ENCODE results near the gene TUBGCP6. TPM values are rescaled to one million over a fixed set of nuclear protein-coding genes. Genes with fewer than 3 reads are reported as not detected.
"Not testable (repeated sequence)": the region's sequence is repeated elsewhere in the genome, so short reads cannot be mapped to it uniquely, and the experiment has no call there.

The TUBGCP6 gene
- total RNA-seq, 1 donor from 2014 or later: 51.7 TPM

DNA sequence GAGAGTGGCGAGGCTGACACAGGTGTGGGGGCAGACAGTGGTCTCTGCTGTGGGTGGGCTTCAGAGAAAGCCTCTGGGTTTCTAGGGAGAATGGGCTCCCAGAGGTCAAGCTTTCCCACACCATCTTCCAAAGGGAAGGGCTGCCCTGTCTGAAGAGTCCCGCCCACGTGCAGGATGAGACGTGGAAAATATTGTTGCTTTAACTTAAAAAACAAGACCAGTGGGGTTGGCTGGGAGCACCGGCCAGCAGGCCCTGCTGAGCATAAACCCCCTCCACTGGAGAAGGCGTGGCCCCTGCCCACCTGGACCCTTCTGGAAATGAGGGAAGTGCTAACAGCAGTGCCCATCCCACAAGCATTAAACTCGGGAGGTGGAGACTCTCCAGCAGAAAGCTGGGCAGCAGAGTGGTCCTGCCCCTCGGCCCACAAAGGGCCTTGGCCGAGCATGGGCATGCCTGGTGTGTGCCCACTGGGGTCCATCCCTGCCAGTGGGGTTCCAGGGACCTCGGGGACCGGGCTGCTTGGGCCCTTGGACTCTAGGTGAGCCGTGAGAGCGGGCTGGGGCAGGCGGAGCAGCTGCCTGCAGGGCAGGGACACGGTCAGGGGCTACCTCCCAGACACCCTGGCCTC lies 28.7 kb downstream of the TUBGCP6 start:
- Mint-ChIP-seq H3K4me1 (peaks cover 8% of the 10 kb centered on the region), H3K27me3 (no peaks in the 10 kb centered on the region), H3K36me3 (ENCODE audit: low read depth) (peaks cover 41% of the 10 kb centered on the region), H3K9me3 (no peaks in the 10 kb centered on the region), H3K27ac (no peak overlapping the region), H3K4me3 (no peak overlapping the region)
- intact Hi-C loops (cut with micrococcal nuclease): no loop called here
- DNase-seq: no peak

DNA sequence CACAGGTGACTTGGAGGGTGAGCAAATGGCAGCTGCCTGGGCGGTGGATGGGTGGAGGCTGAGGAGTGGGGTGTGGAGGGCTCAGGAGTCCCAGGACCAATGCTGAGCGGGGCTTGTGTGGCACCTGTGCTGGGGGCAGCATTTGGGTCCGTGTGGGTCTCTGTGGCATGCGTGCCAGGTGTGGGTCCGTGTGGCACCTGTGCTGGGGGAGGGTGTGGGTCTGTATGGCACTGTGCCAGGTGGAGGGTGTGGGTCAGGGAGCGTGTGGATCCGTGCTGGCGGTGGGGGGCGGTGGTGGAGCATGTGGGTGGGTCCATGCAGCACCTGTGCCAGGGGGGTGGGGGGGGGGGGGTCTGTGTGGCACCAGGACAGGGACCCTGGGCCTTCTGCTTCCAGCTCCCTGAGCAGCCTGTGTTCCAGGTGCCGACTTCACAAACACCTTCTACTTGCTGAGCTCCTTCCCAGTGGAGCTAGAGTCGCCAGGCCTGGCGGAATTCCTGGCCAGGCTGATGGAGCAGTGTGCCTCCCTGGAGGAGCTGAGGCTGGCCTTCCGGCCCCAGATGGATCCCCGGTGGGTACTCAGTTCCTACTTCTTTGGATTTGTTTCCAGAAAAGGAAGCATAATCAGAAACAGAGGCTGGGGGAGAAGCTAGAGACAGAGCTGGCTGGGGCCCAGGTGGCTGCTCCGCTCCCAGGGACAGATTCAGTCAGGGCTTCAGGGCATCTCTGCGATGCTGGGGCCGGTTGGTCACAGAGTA lies 29.3 kb downstream of the TUBGCP6 start:
- Mint-ChIP-seq H3K27me3 (no peaks in the 10 kb centered on the region), H3K36me3 (ENCODE audit: low read depth) (peaks cover 41% of the 10 kb centered on the region), H3K27ac (peak overlapping the region; percentile 20), H3K9me3 (no peaks in the 10 kb centered on the region), H3K4me1 (peaks cover 9% of the 10 kb centered on the region), H3K4me3 (no peak overlapping the region)
- DNase-seq: no peak
- intact Hi-C loops (cut with micrococcal nuclease): no loop called here

DNA sequence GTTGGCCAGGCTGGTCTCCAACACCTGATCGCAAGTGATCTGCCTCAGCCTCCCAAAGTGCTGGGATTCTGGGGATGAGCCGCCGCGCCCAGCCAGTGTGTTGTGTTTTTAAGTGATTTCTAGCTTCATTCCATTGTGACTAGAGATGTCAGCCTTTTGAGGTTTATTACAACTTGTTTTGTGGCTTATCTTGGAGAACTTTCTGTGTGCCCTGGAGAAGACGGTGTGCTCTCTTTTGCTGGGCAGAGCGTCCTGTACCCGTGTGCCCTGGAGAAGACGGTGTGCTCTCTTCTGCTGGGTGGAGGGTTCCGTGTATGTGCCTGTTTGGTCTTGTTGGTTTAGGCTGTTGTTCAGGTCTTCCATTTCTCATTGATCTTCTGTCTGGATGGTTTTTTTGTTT lies 31.6 kb downstream of the TUBGCP6 start:
- no peak for DNase-seq
- intact Hi-C loops (cut with micrococcal nuclease): no loop called here
- Mint-ChIP-seq H3K27me3 (no peaks in the 10 kb centered on the region), H3K36me3 (ENCODE audit: low read depth) (peaks cover 37% of the 10 kb centered on the region), H3K9me3 (no peaks in the 10 kb centered on the region), H3K27ac (peak overlapping the region; percentile 32), H3K4me1 (peaks cover 12% of the 10 kb centered on the region), H3K4me3 (no peak overlapping the region)

DNA sequence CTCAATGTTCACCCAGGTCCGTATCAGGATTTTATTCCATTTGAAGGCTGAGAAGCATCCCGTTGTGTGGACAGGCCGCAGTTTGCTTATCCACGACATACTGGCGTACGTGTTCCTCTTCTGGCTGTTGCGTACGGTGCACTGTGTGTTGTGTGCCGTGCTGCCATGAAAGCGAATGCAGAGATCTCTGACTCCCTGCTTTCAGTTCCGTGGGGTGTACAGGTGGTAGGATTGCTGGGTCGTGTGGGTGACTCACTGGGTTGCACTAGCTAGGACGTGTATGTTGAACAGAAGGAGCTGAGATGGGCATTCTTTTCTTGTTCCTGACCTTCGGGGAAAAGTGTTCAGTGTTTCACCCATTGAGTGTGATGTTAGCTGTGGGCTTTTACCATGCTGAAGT lies 33.7 kb downstream of the TUBGCP6 start:
- intact Hi-C loops (cut with micrococcal nuclease): no loop called here
- Mint-ChIP-seq H3K4me3 (no peak overlapping the region), H3K9me3 (no peaks in the 10 kb centered on the region), H3K4me1 (peaks cover 12% of the 10 kb centered on the region), H3K27me3 (no peaks in the 10 kb centered on the region), H3K36me3 (ENCODE audit: low read depth) (peaks cover 40% of the 10 kb centered on the region), H3K27ac (no peak overlapping the region)
- no peak for DNase-seq

DNA sequence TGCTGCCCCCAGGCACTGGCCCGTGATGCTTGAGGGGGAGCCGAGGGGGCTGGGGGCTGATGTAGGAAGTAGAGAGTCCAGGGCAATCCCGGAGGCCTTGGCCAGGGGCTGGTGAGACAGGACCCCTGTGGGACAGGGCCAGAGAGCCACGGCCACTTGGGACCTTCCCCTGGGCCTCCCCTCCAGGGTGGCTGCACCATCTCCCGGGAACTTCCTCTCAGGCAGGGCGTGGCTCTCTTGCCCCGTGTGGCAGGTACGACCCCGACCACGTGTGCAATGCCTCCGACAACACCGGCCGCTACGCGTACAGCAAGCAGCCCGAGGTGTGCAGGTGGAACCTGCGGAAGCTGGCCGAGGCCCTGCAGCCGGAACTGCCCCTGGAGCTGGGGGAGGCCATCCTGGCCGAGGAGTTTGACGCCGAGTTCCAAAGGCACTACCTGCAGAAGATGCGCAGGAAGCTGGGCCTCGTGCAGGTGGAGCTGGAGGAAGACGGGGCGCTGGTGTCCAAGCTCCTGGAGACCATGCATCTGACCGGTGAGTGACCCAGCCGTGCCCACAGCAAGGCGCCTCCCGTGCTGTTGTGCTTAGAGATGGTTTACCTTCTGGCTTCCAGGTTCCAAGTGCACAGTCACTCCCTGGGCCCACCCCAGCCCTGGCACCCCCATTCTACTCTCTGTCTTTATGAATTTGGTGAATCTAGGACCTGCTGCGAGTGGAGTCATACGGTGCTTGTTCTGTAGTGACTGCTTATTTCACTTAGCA lies 34.3 kb downstream of the TUBGCP6 start:
- Mint-ChIP-seq H3K27ac (no peak overlapping the region), H3K36me3 (ENCODE audit: low read depth) (peaks cover 35% of the 10 kb centered on the region), H3K4me3 (no peak overlapping the region), H3K4me1 (peaks cover 12% of the 10 kb centered on the region), H3K9me3 (no peaks in the 10 kb centered on the region), H3K27me3 (no peaks in the 10 kb centered on the region)
- intact Hi-C loops (cut with micrococcal nuclease): no loop called here
- no peak for DNase-seq

DNA sequence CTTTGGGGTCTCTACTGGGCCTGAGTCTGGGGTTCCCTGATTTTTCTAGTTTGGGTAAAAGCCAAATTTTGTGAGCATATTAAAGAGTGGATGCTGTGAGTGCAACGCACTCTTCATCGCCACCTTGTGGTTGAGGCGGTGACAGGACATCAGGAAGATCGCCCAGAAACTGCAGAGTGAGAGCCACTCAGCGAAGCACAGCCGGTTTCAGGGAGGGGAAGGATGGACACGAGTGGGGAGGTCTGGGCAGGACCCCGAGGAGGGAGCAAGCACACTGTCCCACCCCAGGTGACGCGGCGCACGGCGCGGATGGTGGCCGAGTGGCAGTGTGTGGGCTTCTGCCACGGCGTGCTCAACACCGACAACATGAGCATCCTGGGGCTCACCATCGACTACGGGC lies 34.9 kb downstream of the TUBGCP6 start:
- no peak overlapping the region for H3K27ac Mint-ChIP-seq
- intact Hi-C loops (cut with micrococcal nuclease): loop anchor here (1.0 to 5.0 kb wide), 2 partner anchors 61 to 443 kb away; no protein-coding TSS in a partner anchor
- peak; percentile 91 for DNase-seq
- peaks cover 10% of the 10 kb centered on the region for H3K4me1 Mint-ChIP-seq
- peaks cover 33% of the 10 kb centered on the region for H3K36me3 Mint-ChIP-seq (ENCODE audit: low read depth)
- H3K27me3 Mint-ChIP-seq: no peaks in the 10 kb centered on the region
- no peak overlapping the region for H3K4me3 Mint-ChIP-seq
- H3K9me3 Mint-ChIP-seq: no peaks in the 10 kb centered on the region

DNA sequence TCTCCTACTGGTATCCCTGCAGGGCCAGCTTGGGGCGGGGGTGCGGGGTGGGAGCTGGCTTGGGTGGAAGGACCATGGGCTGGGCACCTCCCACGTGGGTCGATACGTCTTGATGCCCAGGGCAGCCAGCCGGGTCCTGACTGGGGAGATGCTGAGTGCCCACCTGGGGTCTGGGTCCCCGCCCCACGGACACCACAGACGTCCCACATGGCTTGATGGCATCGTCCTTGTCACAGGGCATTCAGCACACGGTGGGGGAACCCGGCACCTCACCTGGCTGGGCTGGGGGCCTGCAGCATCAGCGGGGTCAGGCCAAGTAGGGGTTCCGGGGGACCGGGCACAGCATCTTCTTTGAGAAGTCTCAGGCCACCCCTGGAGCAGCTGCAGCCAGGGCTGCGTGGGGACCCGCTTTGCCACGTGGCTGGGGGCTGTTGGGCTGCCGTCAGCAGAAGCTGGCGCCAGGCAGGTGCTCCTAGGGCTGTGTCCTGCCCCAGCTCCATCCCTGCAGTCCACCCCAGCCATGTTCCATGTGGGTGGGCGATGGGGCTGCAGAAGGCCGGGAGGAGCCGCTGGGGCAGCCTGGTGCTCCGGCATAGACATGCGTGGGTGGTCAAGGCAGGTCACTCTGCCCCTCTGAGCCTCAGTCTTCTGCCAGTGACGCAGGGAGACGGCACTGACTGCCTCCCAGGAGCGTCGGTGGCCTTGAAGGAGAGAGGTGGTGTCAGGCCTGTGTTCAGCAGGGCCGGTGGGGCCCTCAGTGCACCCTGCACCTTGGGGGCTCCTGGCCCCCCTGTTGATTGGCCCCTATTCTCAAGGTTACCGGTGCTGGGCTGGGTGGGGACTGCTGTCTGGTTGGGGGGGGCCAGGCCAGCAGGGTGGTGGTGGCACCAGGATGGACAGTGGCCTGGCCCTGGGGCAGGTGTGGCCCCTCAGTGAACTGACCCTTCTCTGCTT lies 35.6 kb downstream of the TUBGCP6 start:
- no peaks in the 10 kb centered on the region for H3K27me3 Mint-ChIP-seq
- no peaks in the 10 kb centered on the region for H3K9me3 Mint-ChIP-seq
- H3K27ac Mint-ChIP-seq: no peak overlapping the region
- intact Hi-C loops (cut with micrococcal nuclease): loop anchor here (1.0 to 5.0 kb wide), 2 partner anchors 60 to 442 kb away; no protein-coding TSS in a partner anchor
- H3K4me3 Mint-ChIP-seq: no peak overlapping the region
- no peak for DNase-seq
- H3K4me1 Mint-ChIP-seq: peaks cover 7% of the 10 kb centered on the region
- H3K36me3 Mint-ChIP-seq (ENCODE audit: low read depth): peaks cover 31% of the 10 kb centered on the region

DNA sequence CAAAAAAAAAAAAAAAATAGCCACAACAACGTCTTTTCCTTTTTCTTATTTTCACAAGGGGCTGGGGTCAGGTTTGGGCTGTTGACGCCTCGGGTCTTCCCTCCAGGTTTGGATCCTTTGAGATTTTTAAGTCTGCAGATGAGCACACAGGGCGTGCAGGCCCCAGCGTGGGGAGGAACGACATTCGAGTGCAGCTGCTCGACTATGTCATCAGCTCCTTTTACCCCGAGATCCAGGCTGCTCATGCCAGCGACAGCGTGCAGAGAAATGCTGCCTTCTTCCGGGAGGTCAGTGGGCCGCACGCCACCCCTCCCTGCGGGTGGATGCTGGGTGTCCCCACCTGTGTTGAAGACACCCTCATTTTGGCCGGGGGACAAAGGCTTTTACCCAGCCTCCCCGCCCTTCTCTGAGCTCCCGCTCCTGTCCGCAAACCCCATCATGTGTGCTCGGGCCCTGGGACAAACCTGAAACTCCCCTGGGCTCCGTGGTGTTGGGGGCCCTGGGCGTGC lies 36.3 kb downstream of the TUBGCP6 start:
- Mint-ChIP-seq H3K27ac (no peak overlapping the region), H3K4me1 (peaks cover 8% of the 10 kb centered on the region), H3K9me3 (no peaks in the 10 kb centered on the region), H3K27me3 (no peaks in the 10 kb centered on the region), H3K4me3 (no peak overlapping the region), H3K36me3 (ENCODE audit: low read depth) (peaks cover 31% of the 10 kb centered on the region)
- DNase-seq: no peak
- intact Hi-C loops (cut with micrococcal nuclease): loop anchor here (5.0 kb wide), 1 partner anchor 441 kb away; no protein-coding TSS in a partner anchor

DNA sequence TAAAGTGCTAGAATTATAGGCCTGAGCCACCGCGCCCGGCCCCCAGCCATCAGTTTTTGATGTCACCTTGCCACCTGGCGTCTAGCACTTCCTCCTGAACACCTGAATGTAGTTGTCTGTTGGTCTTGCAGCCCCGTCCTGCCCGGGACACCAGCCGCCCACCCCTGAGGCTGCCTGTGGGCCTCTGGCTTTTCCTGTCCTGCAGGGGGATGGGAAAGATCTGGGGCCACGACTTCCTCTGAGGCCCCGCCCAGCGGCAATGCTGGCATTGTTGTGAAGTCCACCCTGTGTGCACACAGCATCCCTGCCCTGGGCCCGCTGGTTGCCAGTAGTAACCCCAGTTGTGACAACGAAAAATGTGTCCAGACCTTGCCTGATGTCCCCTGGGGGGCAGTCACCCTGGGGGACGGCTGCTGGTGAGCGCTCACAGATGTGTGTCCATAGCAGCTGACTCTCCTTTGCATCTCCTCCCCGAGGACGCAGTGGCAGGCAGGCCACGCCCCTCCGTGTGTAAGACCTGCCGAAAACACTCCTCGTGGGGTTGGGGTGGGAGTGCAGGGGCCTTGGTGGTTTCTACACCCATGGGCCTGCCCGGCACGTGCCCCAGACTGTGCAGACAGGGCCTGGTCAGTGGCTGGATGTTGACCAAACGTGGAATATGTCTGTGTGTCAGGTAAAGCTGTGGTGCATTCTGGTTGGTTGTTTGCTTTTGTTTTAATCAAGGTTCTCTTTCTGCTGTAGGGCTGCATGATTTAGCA lies 37.3 kb downstream of the TUBGCP6 start:
- H3K9me3 Mint-ChIP-seq: no peaks in the 10 kb centered on the region
- H3K4me3 Mint-ChIP-seq: no peak overlapping the region
- H3K27me3 Mint-ChIP-seq: no peaks in the 10 kb centered on the region
- no peak overlapping the region for H3K27ac Mint-ChIP-seq
- peaks cover 32% of the 10 kb centered on the region for H3K36me3 Mint-ChIP-seq (ENCODE audit: low read depth)
- peaks cover 12% of the 10 kb centered on the region for H3K4me1 Mint-ChIP-seq
- intact Hi-C loops (cut with micrococcal nuclease): loop anchor here (5.0 kb wide), 1 partner anchor 440 kb away; no protein-coding TSS in a partner anchor
- no peak for DNase-seq

DNA sequence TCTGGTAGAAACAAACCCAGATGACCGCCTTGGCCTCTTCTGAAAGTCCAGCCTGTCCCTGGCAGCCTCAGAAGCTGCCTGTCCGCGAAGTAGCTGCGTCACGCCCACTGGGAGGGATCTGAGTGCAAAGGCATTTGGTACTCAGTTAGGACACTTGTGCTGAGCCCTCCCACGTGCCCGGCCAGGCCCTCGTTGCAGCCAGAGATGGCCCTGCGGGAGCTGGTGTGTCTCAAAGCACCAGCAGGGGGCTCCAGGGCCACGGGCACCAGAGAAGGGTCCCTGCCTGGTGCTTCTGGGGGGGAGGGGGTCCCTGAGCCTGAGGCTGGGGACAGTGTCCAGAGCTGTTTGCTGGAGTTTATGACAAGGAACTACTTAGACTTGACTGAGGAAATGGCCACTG lies 38.2 kb downstream of the TUBGCP6 start:
- intact Hi-C loops (cut with micrococcal nuclease): loop anchor here (5.0 kb wide), 1 partner anchor 439 kb away; no protein-coding TSS in a partner anchor
- no peaks in the 10 kb centered on the region for H3K27me3 Mint-ChIP-seq
- H3K36me3 Mint-ChIP-seq (ENCODE audit: low read depth): peaks cover 34% of the 10 kb centered on the region
- no peak overlapping the region for H3K4me3 Mint-ChIP-seq
- no peak overlapping the region for H3K27ac Mint-ChIP-seq
- DNase-seq: no peak
- peaks cover 20% of the 10 kb centered on the region for H3K4me1 Mint-ChIP-seq
- H3K9me3 Mint-ChIP-seq: no peaks in the 10 kb centered on the region

DNA sequence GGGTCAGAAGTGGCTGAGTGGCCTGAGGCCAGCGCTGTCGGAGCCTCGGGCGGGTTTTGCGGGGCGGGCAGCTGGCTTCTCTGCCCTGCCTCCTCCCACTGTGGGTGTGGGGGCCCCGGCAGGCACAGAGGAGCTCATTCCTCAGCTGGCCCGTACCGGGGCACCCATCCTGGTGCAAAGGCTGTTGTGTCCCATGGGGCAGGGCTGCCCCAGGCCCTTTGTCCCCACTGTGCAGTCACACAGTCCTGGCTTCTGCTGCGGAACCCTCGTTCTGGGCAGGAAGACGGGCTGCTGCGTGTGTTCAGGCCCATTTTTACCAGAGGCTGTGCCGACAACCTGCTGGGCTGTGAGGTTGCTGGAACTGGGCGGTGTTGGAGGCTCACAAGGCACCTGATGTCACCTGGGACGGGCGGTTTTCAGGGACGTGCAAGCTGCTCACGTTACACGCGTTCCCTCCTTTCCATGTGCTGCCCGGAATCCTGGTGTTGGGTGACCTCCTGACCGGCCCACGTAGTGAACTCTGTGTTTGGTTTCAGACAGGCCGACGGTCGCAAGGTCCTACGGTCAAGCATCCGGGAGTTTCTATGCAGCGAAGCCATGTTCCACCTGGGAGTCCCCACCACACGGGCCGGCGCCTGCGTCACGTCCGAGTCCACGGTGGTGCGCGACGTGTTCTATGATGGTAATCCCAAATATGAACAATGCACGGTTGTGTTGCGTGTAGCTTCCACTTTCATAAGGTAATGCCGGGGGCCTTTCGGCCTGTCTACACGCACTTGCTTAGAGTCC lies 38.8 kb downstream of the TUBGCP6 start:
- H3K4me1 Mint-ChIP-seq: peaks cover 18% of the 10 kb centered on the region
- intact Hi-C loops (cut with micrococcal nuclease): loop anchor here (5.0 kb wide), 1 partner anchor 439 kb away; no protein-coding TSS in a partner anchor
- H3K36me3 Mint-ChIP-seq (ENCODE audit: low read depth): peaks cover 30% of the 10 kb centered on the region
- no peak overlapping the region for H3K4me3 Mint-ChIP-seq
- H3K9me3 Mint-ChIP-seq: no peaks in the 10 kb centered on the region
- H3K27me3 Mint-ChIP-seq: no peaks in the 10 kb centered on the region
- no peak for DNase-seq
- H3K27ac Mint-ChIP-seq: no peak overlapping the region

DNA sequence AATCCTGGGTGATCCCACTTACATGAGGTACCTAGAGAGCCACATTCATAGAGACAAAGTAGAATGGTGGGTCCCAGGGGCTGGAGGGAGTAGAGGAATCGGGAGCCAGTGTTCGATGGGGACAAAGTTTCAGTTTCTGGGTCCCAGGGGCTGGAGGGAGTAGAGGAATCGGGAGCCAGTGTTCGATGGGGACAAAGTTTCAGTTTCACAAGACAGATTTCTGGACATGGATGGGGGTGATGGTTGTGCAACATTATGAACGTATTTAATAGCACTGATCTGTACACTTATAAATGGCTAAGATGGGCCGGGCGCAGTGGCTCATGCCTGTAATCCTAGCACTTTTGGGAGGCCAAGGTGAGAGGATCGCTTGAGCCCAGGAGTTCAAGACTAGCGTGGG lies 39.8 kb downstream of the TUBGCP6 start:
- H3K27ac Mint-ChIP-seq, H3K4me3 Mint-ChIP-seq, H3K9me3 Mint-ChIP-seq, DNase-seq, H3K27me3 Mint-ChIP-seq: not testable (repeated sequence)
- intact Hi-C loops (cut with micrococcal nuclease): loop anchor here (5.0 kb wide), 2 partner anchors 273 to 438 kb away; no protein-coding TSS in a partner anchor
- peaks cover 29% of the 10 kb centered on the region for H3K36me3 Mint-ChIP-seq (ENCODE audit: low read depth)
- peaks cover 18% of the 10 kb centered on the region for H3K4me1 Mint-ChIP-seq
